ENCODE data around the gene IRGC. TPM values are rescaled to one million over a fixed set of nuclear protein-coding genes. Genes with fewer than 3 reads are reported as not detected.
"Not testable (repeated sequence)": the region's sequence is repeated elsewhere in the genome, so short reads cannot be mapped to it uniquely, and the experiment has no call there.

IRGC gene
- total RNA-seq, 3 donors from 2014 or later, result not detected

GRCh38 chr19:43678512-43679261 lies 37.2 kb upstream of the IRGC start:
- TF ChIP-seq POLR2A (IDR thresholded peaks at IDR 0.05) (no peak), POLR2AphosphoS5 (IDR thresholded peaks at IDR 0.05) (no peak), CTCF (IDR thresholded peaks at IDR 0.05) (no peak)
- intact Hi-C loops (cut with DNase I; ENCODE audit: low total_unique reads), result no loop called here
- no peak overlapping the region for H3K27ac ChIP-seq
- H3K4me1 ChIP-seq, result no peaks in the 10 kb centered on the region
- DNase-seq (ENCODE audit: low spot score in 2 of 2), result no peak
- H3K4me3 ChIP-seq, result no peak overlapping the region
- H3K27me3 ChIP-seq, result no peaks in the 10 kb centered on the region
- H3K9me3 ChIP-seq, result no peaks in the 10 kb centered on the region
- H3K36me3 ChIP-seq, result no peaks in the 10 kb centered on the region

GRCh38 chr19:43681821-43682220 lies 34.1 kb upstream of the IRGC start:
- TF ChIP-seq POLR2AphosphoS5 (IDR thresholded peaks at IDR 0.05), result no peak
- TF ChIP-seq CTCF (IDR thresholded peaks at IDR 0.05), result no peak
- no peak for TF ChIP-seq POLR2A (IDR thresholded peaks at IDR 0.05)
- Histone ChIP-seq H3K27me3 (no peaks in the 10 kb centered on the region), H3K27ac (no peak overlapping the region), H3K4me1 (no peaks in the 10 kb centered on the region), H3K9me3 (no peaks in the 10 kb centered on the region), H3K36me3 (no peaks in the 10 kb centered on the region), H3K4me3 (no peak overlapping the region)
- no peak for DNase-seq (ENCODE audit: low spot score in 2 of 2)
- intact Hi-C loops (cut with DNase I; ENCODE audit: low total_unique reads), result no loop called here

- H3K36me3 ChIP-seq; DNase-seq (ENCODE audit: low spot score in 2 of 2); intact Hi-C loops (cut with DNase I; ENCODE audit: low total_unique reads); H3K4me3 ChIP-seq; H3K9me3 ChIP-seq; H3K27ac ChIP-seq; H3K27me3 ChIP-seq; H3K4me1 ChIP-seq: not testable (repeated sequence)
Measured at GRCh38 chr19:43682269-43682668, 33.6 kb upstream of the IRGC start.

- H3K27ac ChIP-seq, result no peak overlapping the region
- DNase-seq (ENCODE audit: low spot score in 2 of 2), result no peak
- TF ChIP-seq POLR2A (IDR thresholded peaks at IDR 0.05) (no peak), POLR2AphosphoS5 (IDR thresholded peaks at IDR 0.05) (no peak), CTCF (IDR thresholded peaks at IDR 0.05) (no peak)
- no peaks in the 10 kb centered on the region for H3K27me3 ChIP-seq
- no peaks in the 10 kb centered on the region for H3K9me3 ChIP-seq
- H3K4me3 ChIP-seq, result no peak overlapping the region
- no peaks in the 10 kb centered on the region for H3K36me3 ChIP-seq
- intact Hi-C loops (cut with DNase I; ENCODE audit: low total_unique reads), result no loop called here
- H3K4me1 ChIP-seq, result no peaks in the 10 kb centered on the region
Measured at GRCh38 chr19:43682824-43683661, 32.8 kb upstream of the IRGC start.

GRCh38 chr19:43683905-43684304 lies 32.0 kb upstream of the IRGC start:
- TF ChIP-seq POLR2AphosphoS5 (IDR thresholded peaks at IDR 0.05) (no peak), CTCF (IDR thresholded peaks at IDR 0.05) (no peak), POLR2A (IDR thresholded peaks at IDR 0.05) (no peak)
- intact Hi-C loops (cut with DNase I; ENCODE audit: low total_unique reads), result no loop called here
- H3K27ac ChIP-seq, result no peak overlapping the region

More at GRCh38 chr19:43683905-43684304, 32.0 kb upstream of the IRGC start:
- no peaks in the 10 kb centered on the region for H3K27me3 ChIP-seq
- no peaks in the 10 kb centered on the region for H3K36me3 ChIP-seq
- no peak for DNase-seq (ENCODE audit: low spot score in 2 of 2)
- no peaks in the 10 kb centered on the region for H3K9me3 ChIP-seq
- H3K4me3 ChIP-seq, result no peak overlapping the region
- H3K4me1 ChIP-seq, result no peaks in the 10 kb centered on the region
